Measurements from ENCODE around the gene LAMA2. TPM values are rescaled to one million over a fixed set of nuclear protein-coding genes. Genes with fewer than 3 reads are reported as not detected.

LAMA2 gene
- total and polyA plus RNA-seq, 2 donors (not counting 1 experiment from before 2014, with no cell fraction given) = 19.5 to 67.5 TPM

DNA sequence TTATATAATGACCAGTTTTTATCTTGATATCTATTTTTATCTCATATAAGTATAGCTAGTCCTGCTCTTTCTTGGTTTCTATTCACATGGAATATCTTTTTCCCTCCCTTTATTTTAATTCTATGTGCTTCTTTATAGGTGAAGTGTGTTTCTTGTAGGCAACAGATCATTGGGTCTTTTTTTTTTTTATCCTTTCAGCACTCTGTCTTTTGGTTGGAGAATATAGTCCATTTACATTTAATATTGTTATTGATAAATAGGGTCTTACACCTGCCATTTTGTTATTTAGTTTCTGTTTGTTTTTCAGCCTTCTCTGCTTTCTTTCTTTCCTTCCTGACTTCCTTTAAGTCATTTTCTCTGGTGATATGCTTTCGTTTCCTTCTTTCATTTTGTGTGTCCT lies 22.2 kb upstream of the LAMA2 start:
- Histone ChIP-seq H3K27me3 (ENCODE audit: control insufficient read depth, insufficient read depth, low read length) (no peaks in the 10 kb centered on the region), H3K9ac (ENCODE audit: insufficient read depth, low read length) (no peak overlapping the region), H3K79me2 (ENCODE audit: control insufficient read depth, insufficient read depth, low read length) (no peaks in the 10 kb centered on the region), H3K27ac (ENCODE audit: insufficient read depth, low read length) (no peak overlapping the region), H3K9me3 (ENCODE audit: control insufficient read depth, insufficient read depth, low read depth, low read length) (no peaks in the 10 kb centered on the region), H4K20me1 (ENCODE audit: control insufficient read depth, extremely low read depth, insufficient read depth, low read length) (no peaks in the 10 kb centered on the region), H3K4me2 (ENCODE audit: extremely low read depth, insufficient read depth, low read length) (no peak overlapping the region), H2AFZ (ENCODE audit: low read length) (no peak overlapping the region), H3K4me1 (ENCODE audit: control insufficient read depth, extremely low read depth, insufficient read depth, low read length) (no peaks in the 10 kb centered on the region), H3K4me3 (replicated peaks in 1 of 4; ENCODE audit: control extremely low read depth in 1 of 4, insufficient read depth in 1 of 4, low read depth in 3 of 4, low read length in 4 of 4) (no peak overlapping the region), H3K36me3 (ENCODE audit: control insufficient read depth, insufficient read depth, low read length) (no peaks in the 10 kb centered on the region)
- TF ChIP-seq, protein P1, sequence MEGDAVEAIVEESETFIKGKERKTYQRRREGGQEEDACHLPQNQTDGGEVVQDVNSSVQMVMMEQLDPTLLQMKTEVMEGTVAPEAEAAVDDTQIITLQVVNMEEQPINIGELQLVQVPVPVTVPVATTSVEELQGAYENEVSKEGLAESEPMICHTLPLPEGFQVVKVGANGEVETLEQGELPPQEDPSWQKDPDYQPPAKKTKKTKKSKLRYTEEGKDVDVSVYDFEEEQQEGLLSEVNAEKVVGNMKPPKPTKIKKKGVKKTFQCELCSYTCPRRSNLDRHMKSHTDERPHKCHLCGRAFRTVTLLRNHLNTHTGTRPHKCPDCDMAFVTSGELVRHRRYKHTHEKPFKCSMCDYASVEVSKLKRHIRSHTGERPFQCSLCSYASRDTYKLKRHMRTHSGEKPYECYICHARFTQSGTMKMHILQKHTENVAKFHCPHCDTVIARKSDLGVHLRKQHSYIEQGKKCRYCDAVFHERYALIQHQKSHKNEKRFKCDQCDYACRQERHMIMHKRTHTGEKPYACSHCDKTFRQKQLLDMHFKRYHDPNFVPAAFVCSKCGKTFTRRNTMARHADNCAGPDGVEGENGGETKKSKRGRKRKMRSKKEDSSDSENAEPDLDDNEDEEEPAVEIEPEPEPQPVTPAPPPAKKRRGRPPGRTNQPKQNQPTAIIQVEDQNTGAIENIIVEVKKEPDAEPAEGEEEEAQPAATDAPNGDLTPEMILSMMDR (conservative IDR thresholded peaks at IDR 0.05 in 1 of 2, IDR thresholded peaks at IDR 0.05 in 1 of 2; ENCODE audit: low read depth in 1 of 2, low read length in 2 of 2) = no peak
- TF ChIP-seq EZH2 (IDR thresholded peaks at IDR 0.05; ENCODE audit: low read length, missing control alignments) = no peak
- no peak for DNase-seq (ENCODE audit: low read depth in 2 of 2)

DNA sequence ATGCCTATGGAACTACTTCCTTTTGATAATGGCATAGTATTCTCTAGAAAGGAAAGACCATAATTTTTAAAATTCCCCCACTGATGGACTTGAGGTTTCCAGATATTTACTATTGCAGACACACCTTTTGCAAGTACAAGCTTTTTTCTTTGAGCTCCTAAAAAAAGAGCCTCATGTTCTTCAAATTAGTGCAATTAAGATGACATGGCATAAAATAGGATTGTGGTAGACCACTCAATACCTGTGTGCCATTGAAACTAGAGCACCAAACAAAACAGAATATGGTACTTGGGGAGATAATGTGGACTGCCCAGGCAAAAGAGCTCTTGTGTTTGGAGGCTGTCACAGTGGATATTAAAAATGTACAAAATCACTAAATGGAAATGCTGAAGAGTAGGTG lies 19.0 kb upstream of the LAMA2 start:
- H3K79me2 ChIP-seq (ENCODE audit: control insufficient read depth, insufficient read depth, low read length) = no peaks in the 10 kb centered on the region
- no peak overlapping the region for H3K4me2 ChIP-seq (ENCODE audit: extremely low read depth, insufficient read depth, low read length)
- H2AFZ ChIP-seq (ENCODE audit: low read length) = no peak overlapping the region
- TF ChIP-seq, protein P1 (conservative IDR thresholded peaks at IDR 0.05 in 1 of 2, IDR thresholded peaks at IDR 0.05 in 1 of 2; ENCODE audit: low read depth in 1 of 2, low read length in 2 of 2) = no peak
- TF ChIP-seq EZH2 (IDR thresholded peaks at IDR 0.05; ENCODE audit: low read length, missing control alignments) = no peak
- no peaks in the 10 kb centered on the region for H3K9me3 ChIP-seq (ENCODE audit: control insufficient read depth, insufficient read depth, low read depth, low read length)
- H3K4me1 ChIP-seq (ENCODE audit: control insufficient read depth, extremely low read depth, insufficient read depth, low read length) = no peaks in the 10 kb centered on the region
- H4K20me1 ChIP-seq (ENCODE audit: control insufficient read depth, extremely low read depth, insufficient read depth, low read length) = no peaks in the 10 kb centered on the region
- no peak for DNase-seq (ENCODE audit: low read depth in 2 of 2)
- H3K27ac ChIP-seq (ENCODE audit: insufficient read depth, low read length) = no peak overlapping the region
- no peak overlapping the region for H3K9ac ChIP-seq (ENCODE audit: insufficient read depth, low read length)
- no peak overlapping the region for H3K4me3 ChIP-seq (replicated peaks in 1 of 4; ENCODE audit: control extremely low read depth in 1 of 4, insufficient read depth in 1 of 4, low read depth in 3 of 4, low read length in 4 of 4)
- no peaks in the 10 kb centered on the region for H3K27me3 ChIP-seq (ENCODE audit: control insufficient read depth, insufficient read depth, low read length)
- H3K36me3 ChIP-seq (ENCODE audit: control insufficient read depth, insufficient read depth, low read length) = no peaks in the 10 kb centered on the region

DNA sequence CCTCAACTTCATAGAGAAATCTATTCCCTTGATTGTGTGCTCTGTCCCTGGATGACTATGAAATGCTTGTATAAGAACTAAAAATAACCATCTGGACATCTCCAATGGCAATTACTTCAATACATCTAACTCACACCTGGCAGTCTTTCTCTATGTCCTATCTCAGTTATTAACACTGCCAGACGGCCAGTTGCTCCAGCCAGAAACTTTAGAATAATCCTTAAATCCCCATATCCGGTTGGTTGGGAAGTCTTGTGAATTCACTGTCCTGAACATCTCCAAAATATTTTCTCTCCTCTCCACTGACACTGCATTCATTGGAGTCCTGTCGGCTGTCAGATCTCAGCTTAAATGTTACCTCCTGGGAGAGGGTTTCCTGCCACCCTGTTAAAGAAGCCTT lies 12.2 kb upstream of the LAMA2 start:
- H3K9ac ChIP-seq (ENCODE audit: insufficient read depth, low read length) = no peak overlapping the region
- H3K4me3 ChIP-seq (replicated peaks in 1 of 4; ENCODE audit: control extremely low read depth in 1 of 4, insufficient read depth in 1 of 4, low read depth in 3 of 4, low read length in 4 of 4) = no peak overlapping the region
- no peaks in the 10 kb centered on the region for H3K36me3 ChIP-seq (ENCODE audit: control insufficient read depth, insufficient read depth, low read length)
- no peak overlapping the region for H2AFZ ChIP-seq (ENCODE audit: low read length)
- H3K27me3 ChIP-seq (ENCODE audit: control insufficient read depth, insufficient read depth, low read length) = no peaks in the 10 kb centered on the region
- no peak overlapping the region for H3K4me2 ChIP-seq (ENCODE audit: extremely low read depth, insufficient read depth, low read length)
- no peaks in the 10 kb centered on the region for H3K9me3 ChIP-seq (ENCODE audit: control insufficient read depth, insufficient read depth, low read depth, low read length)
- no peaks in the 10 kb centered on the region for H3K79me2 ChIP-seq (ENCODE audit: control insufficient read depth, insufficient read depth, low read length)
- no peak overlapping the region for H3K27ac ChIP-seq (ENCODE audit: insufficient read depth, low read length)
- H4K20me1 ChIP-seq (ENCODE audit: control insufficient read depth, extremely low read depth, insufficient read depth, low read length) = no peaks in the 10 kb centered on the region
- H3K4me1 ChIP-seq (ENCODE audit: control insufficient read depth, extremely low read depth, insufficient read depth, low read length) = no peaks in the 10 kb centered on the region
- DNase-seq (ENCODE audit: low read depth in 2 of 2) = no peak
- TF ChIP-seq, protein P1 (conservative IDR thresholded peaks at IDR 0.05 in 1 of 2, IDR thresholded peaks at IDR 0.05 in 1 of 2; ENCODE audit: low read depth in 1 of 2, low read length in 2 of 2) = no peak
- TF ChIP-seq EZH2 (IDR thresholded peaks at IDR 0.05; ENCODE audit: low read length, missing control alignments) = no peak

Measured in fibroblast of lung (primary cell).